Left kidney (tissue), 2 donors: Measurements from ENCODE around the gene GDF9. TPM values are rescaled to one million over a fixed set of nuclear protein-coding genes. Genes with fewer than 3 reads are reported as not detected.

Experiments used
- DNase-seq: peaks from one replicate; pipeline ENCODE4 v3.0.0-alpha.2; 2013
- polyA plus RNA-seq: library from polyadenylated mRNA; unstranded; fragments of 120-200 nt; gene quantifications from one replicate; pipeline ENCODE4 v1.2.1, GENCODE V29; 2013; ENCODE audit not compliant: insufficient read length

The GDF9 gene
- polyA plus RNA-seq, 1 donor = 2.1 TPM

DNA sequence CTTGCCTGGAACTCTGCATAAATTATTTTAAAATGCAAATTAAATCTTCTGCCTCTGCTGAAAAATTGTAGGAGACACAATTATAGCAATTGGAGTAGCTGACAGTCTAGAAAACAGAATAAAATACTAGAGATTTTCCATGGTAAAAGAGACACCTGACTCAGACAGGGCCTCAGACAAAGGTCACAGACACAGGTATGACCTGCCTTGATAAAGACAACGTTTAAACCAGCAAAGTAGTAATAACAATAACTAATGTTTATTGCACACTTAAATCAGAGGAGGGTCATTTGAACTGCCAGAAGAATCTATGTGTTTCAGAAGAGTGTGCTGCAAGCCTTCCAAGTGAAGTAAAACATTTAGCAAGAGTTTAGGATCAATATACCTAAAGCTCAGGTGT lies 49.3 kb downstream of the GDF9 start:
- DNase-seq = no peak

DNA sequence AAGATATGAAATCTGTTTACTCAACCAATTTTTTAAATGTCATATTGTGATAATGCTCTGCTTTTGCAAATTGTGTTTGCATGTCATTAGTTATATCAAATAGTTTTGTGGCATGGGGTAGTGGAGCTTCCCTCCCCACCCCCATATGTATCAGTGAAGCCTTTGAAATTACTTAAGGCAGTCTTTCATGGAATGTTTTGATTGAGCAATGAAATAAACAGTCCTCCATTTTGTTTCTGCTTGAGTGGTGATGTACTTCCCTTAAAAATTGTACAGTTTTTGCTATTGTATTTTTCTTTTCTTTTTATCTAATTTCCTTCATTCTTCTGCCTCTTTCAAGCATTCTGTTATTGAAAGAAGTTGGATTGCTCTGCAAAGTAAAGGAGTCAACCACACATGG lies 49.7 kb downstream of the GDF9 start:
- no peak for DNase-seq

DNA sequence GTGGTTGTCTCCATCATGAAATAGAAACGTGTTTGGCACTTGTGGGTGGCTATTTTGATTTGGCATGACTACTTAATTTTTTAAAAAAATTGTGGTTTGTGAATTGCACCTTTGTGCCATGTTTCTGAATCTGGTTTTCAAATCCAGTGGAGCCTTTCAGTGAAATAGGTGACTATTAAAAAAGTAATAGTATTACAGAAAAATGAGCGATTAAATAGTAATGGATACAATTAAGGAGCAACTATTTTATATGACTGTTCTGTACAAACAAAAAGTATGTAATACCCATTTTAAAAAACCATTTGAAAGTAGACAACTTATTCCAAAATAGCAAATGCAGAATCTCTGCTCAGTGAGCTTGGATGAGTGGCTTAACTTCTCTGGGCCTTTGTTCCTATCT lies 50.2 kb downstream of the GDF9 start:
- no peak for DNase-seq

DNA sequence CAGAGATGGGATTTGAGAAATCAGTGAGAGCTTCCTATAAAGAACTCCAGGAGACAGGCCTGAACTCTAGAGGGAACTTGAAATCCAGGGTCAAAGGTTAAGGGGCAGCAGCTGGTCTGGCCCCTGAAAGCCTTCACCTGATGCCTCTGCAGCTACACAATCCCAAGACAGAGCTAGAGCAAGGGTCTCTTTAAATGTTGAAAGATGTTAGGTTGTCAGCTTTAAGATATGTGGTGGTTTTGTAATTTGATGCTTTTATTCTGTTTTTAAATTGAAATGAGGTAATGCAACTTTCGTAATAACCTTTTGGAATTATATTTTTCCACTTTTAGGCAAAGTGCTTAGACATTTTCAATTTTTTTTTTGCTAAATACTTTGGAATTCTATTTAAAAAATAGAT lies 50.8 kb downstream of the GDF9 start:
- no peak for DNase-seq

DNA sequence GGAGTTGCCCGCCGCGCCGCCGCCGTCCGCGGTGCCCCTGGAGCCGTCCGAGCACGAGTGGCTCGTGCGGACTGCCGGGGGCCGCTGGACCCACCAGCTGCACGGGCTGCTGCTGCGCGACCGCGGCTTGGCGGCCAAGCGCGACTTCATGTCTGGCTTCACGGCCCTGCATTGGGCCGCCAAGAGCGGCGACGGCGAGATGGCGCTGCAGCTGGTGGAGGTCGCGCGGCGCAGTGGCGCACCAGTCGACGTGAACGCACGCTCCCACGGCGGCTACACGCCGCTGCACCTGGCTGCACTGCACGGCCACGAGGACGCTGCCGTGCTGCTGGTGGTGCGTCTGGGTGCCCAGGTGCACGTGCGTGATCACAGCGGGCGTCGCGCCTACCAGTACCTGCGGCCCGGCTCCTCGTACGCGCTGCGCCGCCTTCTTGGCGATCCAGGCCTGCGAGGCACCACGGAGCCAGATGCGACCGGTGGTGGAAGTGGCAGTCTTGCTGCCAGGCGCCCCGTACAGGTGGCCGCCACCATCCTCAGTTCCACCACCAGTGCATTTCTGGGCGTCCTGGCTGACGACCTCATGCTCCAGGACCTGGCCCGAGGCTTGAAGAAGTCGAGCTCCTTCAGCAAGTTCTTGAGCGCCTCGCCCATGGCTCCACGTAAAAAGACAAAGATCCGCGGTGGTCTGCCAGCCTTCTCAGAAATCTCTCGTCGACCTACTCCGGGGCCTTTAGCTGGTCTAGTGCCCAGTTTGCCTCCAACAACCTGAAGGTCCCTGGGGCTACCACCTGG lies 51.6 kb downstream of the GDF9 start:
- DNase-seq = no peak

DNA sequence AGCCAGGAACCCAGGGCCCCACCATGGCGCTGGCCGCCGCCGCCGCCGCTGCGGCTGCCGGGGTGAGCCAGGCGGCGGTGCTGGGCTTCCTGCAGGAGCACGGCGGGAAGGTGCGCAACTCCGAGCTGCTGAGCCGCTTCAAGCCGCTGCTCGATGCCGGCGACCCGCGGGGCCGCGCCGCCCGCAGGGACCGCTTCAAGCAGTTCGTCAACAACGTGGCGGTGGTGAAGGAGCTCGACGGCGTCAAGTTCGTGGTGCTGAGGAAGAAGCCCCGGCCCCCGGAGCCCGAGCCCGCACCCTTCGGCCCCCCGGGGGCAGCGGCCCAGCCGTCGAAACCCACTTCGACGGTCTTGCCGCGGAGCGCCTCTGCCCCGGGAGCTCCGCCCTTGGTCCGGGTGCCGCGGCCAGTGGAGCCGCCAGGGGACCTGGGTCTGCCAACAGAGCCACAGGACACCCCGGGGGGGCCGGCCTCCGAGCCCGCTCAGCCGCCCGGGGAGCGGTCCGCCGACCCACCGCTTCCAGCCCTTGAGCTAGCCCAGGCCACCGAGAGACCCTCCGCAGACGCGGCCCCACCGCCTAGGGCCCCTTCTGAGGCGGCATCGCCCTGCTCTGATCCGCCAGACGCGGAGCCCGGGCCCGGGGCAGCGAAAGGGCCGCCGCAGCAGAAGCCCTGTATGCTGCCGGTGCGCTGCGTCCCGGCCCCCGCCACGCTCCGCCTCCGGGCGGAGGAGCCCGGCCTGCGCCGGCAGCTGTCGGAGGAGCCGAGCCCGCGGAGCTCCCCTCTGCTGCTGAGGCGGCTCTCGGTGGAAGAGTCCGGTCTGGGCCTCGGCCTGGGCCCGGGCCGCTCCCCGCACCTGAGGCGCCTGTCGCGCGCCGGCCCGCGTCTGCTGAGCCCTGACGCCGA lies 52.4 kb downstream of the GDF9 start:
- DNase-seq = no peak

DNA sequence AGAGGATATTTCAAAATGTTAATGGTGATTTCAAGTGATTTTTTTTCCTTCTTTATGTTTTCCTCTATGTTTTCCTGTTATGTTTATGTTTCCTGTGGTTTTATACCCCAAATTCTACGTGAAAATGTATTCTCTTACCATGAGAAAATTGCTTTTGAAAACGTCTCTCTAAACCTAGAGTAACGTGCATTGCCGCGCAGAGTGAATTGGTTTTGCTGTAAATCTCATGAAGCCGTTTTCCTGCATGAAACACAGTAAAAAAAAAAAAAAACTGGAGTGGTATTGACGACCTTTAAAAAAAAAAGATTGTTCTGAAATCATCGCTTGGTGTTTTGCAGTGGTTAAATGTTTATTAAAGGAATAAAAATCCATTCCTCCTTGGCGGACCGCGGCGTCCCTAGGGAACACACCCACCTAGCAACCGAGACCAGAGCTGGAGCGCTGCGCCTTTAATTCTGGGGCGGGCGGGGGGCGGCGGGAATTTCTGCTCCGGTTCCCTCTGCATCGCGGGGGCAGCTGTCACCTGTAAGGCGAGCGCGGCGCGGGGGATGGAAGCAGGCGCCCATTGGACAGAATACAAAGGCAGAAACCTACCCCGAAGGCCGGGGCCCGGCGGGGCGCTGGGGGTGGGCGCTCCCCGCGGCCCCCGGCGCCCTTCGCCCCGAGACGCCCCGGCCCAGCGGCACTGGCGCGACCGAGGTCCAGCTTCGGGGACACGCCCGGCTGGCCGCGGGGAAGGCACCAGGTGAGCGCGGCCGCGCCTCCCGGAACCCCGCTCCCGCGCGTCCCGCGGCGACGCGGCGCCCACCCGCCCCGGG lies 53.3 kb downstream of the GDF9 start, which contains the start of gene SOWAHA:
Gene SOWAHA, plus strand, starts transcription at position 522 of the 818 bp plus-strand sequence. CDS start 320 bp downstream, outside the sequence.
- DNase-seq = no peak

DNA sequence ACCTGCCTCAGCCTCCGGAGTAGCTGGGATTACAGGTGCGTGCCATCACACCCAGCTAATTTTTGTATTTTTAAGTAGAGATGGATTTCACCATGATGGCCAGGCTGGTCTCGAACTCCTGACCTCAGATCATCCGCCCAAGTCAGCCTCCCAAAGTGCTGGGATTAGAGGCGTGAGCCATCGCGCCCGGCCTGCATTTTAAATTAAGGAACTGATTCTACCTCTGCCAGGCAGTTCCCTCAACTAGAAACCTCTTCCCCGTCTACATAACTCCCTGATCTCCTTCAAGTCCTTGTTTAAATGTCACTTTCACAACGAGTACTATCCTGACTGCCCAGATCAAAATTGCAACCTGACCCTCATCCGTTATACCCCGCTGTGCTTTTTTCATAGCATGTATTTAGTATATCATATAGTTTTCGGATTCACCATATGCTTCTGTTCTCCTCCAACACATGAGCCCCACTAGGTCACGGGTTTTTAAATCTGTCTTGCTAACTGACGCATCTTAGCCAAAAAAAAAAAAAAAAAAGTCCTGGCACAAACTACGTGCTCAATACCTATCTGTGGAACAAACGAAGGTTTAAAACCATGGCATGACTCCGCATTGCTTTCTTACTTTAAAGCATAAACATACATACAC lies 54.0 kb downstream of the GDF9 start:
- no peak for DNase-seq

Other genes starting within 250 kb of the GDF9 start
- 0.08 TPM for gene IL13, start 208.3 kb downstream of the GDF9 start, polyA plus RNA-seq
- 0.57 TPM for gene IL4, start 192.5 kb downstream of the GDF9 start, polyA plus RNA-seq
- gene KIF3A, start 128.9 kb downstream of the GDF9 start, polyA plus RNA-seq = 40.0 TPM
- gene CCNI2, start 119.0 kb downstream of the GDF9 start, polyA plus RNA-seq = 4.2 TPM
- gene SEPTIN8, start 89.2 kb downstream of the GDF9 start, polyA plus RNA-seq = 84.6 TPM
- 4.0 TPM for gene SOWAHA, start 53.2 kb downstream of the GDF9 start, polyA plus RNA-seq
- gene SHROOM1, start 35.8 kb downstream of the GDF9 start, polyA plus RNA-seq = 19.4 TPM
- gene UQCRQ, start 173 bp upstream of the GDF9 start, polyA plus RNA-seq = 173 TPM
- gene LEAP2, start 7.2 kb upstream of the GDF9 start, polyA plus RNA-seq = 8.7 TPM
- gene AFF4, start 97.2 kb upstream of the GDF9 start, polyA plus RNA-seq = 74.1 TPM
- gene ZCCHC10, start 160.1 kb upstream of the GDF9 start, polyA plus RNA-seq = 33.7 TPM
- 149 TPM for gene HSPA4, start 185.5 kb upstream of the GDF9 start, polyA plus RNA-seq